Fibroblast of lung (primary cell): Measurements from ENCODE around the gene DCAF10.

Experiments used
- EZH2 ChIP-seq: IDR thresholded peaks from 2 replicates; pipeline ENCODE4 v1.5.1; 2012; ENCODE audit warnings: low read length, control low read depth, mild to moderate bottlenecking; ENCODE audit errors: missing control alignments
- TF ChIP-seq, protein P1 (sequence below), 2 donors: IDR thresholded peaks in 1 of 2; conservative IDR thresholded peaks in 1 of 2; 1 replicate in 1 of 2; 2 replicates in 1 of 2; pipeline ENCODE4 v1.5.1; 2011 to 2012; ENCODE audit warnings: low read length in 2 of 2, control low read depth in 1 of 2, inconsistent platforms in 1 of 2, low read depth in 1 of 2, mild to moderate bottlenecking in 1 of 2

- TF ChIP-seq, protein P1, sequence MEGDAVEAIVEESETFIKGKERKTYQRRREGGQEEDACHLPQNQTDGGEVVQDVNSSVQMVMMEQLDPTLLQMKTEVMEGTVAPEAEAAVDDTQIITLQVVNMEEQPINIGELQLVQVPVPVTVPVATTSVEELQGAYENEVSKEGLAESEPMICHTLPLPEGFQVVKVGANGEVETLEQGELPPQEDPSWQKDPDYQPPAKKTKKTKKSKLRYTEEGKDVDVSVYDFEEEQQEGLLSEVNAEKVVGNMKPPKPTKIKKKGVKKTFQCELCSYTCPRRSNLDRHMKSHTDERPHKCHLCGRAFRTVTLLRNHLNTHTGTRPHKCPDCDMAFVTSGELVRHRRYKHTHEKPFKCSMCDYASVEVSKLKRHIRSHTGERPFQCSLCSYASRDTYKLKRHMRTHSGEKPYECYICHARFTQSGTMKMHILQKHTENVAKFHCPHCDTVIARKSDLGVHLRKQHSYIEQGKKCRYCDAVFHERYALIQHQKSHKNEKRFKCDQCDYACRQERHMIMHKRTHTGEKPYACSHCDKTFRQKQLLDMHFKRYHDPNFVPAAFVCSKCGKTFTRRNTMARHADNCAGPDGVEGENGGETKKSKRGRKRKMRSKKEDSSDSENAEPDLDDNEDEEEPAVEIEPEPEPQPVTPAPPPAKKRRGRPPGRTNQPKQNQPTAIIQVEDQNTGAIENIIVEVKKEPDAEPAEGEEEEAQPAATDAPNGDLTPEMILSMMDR (conservative IDR thresholded peaks at IDR 0.05 in 1 of 2, IDR thresholded peaks at IDR 0.05 in 1 of 2; ENCODE audit: low read depth in 1 of 2, low read length in 2 of 2): peak; percentile 94
- TF ChIP-seq EZH2: no peak
Measured at GRCh38 chr9:37903647-37904444, 103.2 kb downstream of the DCAF10 start, which contains the start of gene SLC25A51.
